GM21529 (cell line): ENCODE results near the gene CD1E.
"Not testable (repeated sequence)": the region's sequence is repeated elsewhere in the genome, so short reads cannot be mapped to it uniquely, and the experiment has no call there.

ENCODE experiments used
- ATAC-seq: cut with Tn5 transposase; IDR thresholded peaks from one replicate; pipeline ENCODE4 v1.9.1; 2021; ENCODE audit not compliant: unreplicated experiment

Gene CD1E

DNA sequence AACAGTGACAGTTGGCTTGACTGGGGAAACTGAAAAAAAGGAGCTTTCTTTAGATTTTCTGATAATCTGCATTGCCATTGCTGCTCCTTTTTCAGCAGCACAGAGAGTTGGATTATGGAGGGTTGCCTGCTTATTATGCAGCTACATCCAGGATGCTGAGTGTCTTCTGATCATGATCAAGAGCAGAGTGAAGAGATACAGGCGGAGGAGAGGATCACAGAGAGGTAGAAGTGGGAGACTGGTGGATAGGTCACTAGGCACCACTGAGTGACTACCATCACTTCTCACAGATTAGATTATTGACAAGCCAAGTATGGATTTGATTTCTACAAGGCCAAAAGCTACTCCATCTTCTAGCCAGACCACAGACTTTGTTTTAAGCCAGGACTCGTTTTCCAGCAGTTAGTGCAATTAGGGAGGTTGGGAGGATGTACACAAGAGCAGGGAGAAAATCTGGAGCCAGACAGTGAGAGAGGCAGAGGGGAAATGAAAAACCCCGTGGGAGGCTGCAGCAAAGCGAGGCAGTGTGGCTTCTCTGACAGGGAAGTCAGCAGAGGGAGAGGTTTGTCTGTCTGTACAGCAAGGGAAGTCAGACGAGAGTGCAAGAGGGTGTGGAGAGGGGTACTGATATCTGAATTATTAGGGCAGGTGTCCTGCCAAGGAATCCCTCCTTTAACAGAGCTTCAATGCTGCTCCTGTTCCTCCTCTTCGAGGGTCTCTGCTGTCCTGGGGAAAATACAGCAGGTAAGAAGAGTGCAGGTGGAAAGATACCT, at the start of gene CD1E:
Gene CD1E (plus strand): TSS at position 592 of the 773 bp plus-strand sequence. CDS start 95 bp downstream, at position 687.
- ATAC-seq = no peak

DNA sequence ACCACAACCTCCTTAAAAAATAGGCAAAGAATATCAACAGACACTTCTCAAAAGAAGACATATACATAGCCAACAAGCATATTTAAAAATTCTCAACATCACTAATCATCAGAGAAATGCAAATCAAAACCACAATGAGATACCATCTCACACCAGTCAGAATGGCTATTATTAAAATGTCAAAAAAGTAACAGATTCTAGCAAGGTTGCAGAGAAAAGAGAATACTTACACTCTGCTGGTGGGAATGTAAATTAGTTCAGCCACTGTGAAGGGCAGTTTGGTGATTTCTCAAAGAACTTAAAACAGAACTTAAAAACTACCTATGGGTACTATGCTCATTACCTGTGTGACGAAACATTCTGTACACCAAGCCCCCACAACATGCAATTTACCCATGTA, 43.1 kb upstream of the CD1E start:
- no peak for ATAC-seq

DNA sequence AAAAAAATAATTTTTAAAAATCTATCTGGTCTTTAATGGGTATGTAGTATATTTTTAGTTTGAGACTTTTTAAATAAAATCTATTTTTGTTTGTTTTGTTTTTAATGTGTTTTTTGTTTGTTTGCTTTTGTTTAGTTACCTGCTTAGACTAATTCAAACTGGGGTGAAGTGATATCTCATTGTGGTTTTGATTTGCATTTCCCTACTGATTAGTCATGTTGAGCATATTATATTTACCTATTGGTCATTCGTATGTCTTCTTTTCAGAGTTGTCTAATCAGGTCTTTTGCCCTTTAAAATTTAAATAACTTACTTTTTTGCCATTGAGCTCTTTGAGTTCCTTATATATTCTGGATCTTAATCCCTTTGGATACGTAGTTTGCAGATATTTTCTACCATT, 42.6 kb upstream of the CD1E start:
- no peak for ATAC-seq

DNA sequence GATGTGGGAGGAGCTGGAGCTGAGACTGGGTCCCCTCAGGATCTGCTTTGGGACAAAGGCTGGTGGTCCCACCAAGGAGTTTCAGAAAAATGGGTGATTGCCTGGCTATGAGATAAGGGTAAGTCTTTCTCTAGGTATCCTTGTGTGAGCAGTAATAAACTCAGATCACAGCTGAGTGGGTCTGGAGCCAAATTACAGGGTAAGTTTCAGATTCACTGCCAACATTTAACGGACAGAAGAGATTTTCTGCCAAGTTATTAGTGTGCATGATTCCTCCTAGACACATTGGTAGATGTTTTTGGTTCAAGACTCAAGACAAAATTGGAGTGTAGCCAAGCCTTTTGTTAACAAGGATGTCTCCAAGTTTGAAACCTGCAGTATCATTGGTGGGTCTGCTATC, 29.8 kb upstream of the CD1E start:
- no peak for ATAC-seq

DNA sequence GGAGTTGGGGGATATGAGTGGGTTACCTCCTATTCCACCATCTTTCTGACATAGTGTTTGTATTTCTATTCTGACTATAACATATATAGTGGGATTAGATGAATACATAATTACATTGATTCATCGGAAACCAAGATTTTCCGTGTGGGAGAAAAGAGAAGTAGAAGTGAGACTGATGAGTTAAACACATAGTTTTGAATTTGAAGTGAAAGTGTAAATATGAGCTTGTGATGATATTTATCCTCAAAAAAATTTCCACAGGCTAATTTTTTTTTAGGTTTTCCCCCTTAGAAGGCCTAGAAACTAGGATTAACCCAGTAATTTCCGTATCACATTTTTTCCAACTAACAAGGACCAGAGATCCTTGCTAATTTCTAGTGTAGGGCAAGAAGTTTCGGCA, 29.3 kb upstream of the CD1E start:
- no peak for ATAC-seq

DNA sequence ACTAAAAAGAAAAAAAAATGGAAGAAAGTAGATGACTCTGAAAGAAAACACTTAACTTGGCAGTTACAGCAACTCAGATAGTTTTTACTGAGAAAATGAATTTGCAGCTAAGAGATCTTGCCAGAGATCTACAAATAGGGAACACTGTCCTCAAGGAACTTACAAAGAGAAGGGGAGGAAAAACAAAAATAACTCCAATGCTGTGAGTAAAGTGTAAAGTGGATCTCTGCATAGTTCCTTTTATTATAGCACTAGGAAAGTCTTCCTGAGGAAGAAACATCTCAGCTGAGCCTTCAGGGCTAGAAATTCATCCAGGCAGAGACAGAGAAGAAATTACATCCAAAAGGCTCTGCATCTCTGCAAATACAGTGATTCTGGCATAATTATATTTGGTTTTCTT, 26.2 kb upstream of the CD1E start:
- no peak for ATAC-seq

DNA sequence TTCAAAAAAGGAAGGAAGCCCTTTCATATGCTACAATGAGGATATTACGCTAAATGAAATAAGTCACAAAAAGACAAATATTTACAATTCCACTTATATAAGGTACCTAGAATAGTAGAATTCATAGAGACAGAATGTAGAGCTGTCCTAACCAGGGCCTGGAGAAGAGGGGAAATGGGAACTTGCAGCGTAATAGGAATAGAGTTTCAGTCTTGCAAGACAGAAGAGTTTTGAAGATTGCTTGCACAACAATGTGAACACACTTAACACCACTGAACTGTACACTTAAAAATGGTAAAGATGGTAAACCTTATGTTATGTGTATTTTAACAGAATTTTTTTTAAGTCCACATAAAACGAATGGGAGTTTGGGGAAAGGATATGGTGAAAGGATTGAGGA, 25.3 kb upstream of the CD1E start:
- no peak for ATAC-seq

DNA sequence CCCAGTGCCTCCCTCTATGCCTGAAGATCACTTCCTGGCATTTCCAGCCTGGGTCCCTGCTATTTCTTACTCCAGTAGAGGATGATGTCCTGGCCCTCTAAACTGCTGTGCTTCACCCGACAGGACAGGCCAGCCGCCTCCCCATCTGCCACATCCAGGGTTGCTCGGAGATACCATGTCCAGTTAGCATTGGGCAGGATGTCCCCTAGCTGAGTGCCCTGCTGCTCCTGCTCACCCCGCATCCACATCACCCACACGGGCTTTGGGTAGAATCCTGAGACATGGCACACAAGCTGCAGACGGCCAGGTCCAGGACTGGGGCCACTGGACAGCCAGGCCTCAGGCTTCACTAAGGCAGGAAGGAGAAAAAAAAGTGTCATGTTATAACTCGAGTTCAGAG, 24.4 kb upstream of the CD1E start:
- no peak for ATAC-seq

DNA sequence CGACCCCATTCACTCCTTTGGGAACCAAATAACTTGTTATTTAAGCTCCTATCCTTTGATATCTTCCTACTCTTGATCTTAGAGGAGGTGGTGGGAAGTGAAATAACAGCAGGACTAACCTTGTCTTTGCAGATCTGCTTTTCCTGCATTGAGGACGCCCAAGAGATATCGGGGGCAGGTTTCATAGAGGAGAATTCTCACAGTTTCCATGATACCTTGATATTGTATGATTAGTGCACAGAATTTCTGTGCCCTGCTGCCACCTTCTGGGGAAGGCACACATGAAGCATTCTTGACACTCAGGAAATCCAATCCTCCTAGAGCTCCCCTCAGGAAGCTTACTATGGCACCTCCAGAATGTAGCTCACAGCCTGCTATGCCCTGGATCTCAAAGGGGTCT, 24.0 kb upstream of the CD1E start:
- ATAC-seq = no peak

DNA sequence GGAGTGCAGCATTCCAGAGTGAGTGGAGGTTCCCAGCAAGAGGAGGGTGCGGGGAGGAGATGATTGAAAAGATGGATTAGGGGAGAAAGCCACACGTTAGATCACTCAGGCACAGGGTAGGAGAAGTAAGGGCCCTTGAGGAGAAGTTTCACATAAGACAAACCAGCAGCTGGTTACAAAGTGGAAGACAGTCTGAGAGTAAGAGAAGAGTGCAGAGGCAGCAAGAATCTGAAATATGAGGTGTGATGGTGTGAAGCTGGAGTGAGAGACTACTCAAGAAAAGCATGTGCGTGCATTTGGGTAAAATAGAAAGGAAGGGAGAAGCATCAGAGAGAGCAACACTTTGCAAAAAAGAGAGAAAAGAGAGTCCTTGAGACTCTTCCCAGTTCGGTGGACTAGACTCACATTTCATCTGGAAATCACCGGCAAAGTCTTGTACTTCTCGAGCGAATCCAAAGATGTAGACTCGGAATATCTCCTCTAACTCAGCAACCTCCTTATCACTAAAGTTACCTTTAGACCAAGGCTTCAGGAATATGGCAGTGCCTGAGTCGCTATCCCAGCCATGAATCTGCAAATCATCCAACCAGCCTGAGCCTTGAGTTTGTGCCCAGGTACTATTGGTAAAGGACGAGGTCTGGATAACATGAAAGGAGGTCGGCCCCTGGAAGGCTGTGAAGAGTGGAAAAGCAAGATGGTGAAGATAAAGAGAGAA, 23.1 kb upstream of the CD1E start:
- ATAC-seq = no peak

DNA sequence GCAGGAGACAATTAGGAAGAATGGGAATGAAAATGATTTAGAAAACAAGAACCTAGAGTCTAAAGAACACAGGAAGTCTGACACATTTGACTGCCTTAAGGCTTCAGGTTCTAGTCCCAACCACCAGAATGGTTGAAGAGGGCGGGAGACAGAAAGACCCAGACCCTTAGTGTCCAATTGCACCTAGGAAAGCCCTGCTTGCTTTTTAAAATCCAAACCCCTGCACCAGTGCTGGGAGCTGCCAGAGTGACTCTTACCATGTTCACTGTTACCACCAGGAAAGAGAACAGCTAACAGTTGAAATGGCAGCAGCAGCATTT, 22.6 kb upstream of the CD1E start:
- ATAC-seq = no peak

DNA sequence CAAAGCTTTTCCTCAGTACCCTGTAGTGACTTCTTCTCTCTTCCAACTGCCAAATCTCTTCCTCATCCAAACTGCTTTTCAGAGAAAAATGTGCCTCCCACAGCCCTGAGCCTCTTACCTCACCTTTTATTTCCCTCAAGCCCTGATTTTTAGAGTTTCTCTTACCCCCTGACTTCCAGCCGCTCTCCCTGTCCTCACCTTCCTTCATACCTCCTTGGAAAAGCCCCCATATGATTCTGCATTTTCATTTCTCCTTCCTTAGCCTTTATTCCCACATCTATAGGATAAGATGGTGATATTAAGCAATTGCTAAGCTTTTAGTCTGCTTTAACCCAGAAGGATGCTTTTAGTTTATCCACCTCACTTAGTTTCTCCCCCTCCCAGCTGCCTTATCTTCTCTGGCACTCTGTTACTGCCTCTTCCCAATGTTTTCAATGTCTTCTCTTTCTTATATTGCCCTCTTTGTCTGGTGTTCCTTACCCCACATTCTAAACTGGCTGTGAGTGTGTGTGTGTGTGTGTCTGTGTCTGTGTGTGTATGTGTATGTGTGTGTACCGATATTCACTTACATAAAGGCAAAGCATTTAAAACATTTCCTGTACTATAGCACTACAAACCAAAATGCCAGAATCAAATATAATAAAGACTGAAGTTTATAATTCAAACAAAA, 22.1 kb upstream of the CD1E start, which contains the start of gene CD1B:
Gene CD1B (minus strand): TSS at position 51 of the 670 bp plus-strand sequence. CDS start 108 bp downstream, outside the sequence.
- no peak for ATAC-seq

DNA sequence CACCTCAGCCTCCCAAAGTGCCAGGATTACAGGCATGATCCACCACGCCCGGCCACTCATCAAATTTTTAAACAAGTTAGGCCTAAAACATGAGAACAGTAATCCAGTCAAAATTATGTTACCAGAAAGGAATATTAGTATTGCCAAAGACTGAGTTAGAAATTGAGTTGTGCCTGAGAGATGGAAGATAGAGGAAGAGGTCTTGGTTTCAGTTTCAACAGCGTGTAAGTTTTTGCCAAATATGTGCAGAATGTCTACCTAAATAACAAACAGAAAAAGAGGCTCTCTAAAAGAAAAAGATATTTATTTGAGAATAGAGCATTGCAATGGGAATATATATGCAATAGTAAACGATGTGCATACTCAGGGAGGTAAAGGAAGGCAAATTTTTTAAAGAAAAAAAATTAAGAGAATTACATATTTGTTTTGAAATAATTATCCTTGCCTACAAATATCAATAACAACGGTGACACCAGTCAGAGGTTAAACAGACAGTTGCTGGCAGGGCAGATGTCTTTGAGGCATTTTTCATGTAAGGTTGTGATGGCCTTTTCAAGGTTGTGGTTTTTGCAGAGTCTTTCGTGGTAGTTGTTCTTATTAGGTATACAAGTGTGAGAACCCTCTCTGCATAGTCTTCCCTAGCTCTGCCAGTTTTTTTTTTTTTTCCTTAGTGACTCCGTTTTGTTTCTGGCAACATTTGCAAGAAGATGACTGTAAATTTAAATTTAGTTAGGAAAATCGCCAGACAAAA, 20.1 kb upstream of the CD1E start:
- no peak for ATAC-seq

DNA sequence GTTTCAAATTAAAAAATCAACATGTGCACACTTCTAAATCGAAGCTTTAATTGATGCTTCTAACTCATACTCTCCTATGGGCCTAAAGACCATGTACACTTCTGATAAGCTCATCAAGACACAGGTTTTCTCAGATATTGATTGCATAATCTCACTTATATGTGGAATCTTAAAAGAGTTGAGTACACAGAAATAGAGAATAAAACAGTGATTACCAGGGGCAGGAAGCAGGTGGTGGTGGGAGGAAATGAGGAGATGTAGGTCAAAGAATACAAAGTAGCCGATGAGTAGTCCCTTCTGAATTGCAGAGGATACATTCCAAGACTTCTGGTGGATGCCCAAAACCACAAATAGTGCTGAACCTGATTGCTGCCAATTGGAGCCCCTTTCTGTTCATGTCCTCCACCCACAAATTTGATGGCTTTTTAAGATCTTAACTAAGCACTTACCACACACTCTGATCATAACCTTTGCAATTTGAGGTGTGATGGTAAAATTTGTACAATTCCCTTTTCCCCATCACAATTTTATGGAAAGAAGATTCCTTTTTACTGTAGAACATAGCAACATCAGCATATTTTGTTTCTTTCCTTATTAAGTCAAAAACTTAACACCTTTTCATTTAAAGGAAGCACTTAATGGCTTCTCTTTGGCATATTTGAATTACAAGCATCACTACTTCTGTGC, 19.0 kb upstream of the CD1E start:
- no peak for ATAC-seq

DNA sequence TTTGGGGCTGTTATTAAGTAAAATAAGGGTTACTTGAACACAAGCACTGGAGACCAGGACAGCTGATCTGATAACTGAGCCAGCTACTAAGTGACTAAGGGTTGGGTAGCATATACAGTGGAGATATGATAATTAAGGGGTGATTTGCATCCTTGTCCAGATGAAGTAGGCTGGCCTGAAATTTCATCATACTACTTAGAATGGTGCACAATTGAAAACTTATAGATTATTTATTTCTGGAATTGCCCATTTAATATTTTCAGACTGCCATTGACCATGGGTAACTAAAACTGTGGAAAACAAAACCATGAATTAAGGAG, 18.5 kb upstream of the CD1E start:
- no peak for ATAC-seq

DNA sequence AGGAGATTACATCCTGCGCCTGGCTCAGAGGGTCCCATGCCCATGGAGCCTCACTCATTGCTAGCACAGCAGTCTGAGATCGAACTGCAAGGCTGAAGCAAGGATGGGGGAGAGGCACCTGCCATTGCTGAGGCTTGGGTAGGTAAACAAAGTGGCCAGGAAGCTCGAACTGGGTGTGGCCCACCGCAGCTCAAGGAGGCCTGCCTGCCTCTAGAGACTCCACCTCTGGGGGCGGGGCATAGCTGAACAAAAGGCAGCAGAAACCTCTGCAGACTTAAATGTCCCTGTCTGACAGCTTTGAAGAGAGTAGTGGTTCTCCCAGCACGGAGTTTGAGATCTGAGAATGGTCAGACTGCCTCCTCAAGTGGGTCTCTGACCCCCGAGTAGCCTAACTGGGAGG, 17.3 kb upstream of the CD1E start:
- ATAC-seq = not testable (repeated sequence)

DNA sequence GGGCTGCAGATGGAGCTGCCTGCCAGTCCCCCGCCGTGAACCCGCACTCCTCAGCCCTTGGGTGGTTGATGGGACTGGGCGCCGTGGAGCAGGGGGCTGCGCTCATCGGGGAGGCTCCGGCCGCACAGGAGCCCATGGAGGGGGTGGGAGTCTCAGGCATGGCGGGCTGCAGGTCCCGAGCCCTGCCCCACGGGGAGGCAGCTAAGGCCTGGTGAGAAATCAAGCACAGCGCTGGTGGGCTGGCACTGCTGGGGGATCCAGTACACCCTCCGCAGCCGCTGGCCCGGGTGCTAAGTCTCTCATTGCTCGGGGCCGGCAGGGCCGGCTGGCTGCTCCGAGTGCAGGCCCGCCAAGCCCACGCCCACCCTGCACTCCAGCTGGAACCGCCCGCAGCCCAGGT, 4.7 kb upstream of the CD1E start:
- ATAC-seq = not testable (repeated sequence)

DNA sequence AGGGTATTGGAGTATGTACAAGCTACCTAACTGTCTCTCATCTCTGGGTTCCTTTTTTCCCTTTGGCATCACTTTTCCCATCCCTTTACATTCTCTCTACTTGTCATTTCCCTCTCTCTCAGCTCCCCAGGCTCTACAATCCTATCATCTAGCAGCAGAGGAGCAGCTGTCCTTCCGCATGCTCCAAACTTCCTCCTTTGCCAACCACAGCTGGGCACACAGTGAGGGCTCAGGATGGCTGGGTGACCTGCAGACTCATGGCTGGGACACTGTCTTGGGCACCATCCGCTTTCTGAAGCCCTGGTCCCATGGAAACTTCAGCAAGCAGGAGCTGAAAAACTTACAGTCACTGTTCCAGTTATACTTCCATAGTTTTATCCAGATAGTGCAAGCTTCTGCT, 561 bp downstream of the CD1E start:
- ATAC-seq = no peak

DNA sequence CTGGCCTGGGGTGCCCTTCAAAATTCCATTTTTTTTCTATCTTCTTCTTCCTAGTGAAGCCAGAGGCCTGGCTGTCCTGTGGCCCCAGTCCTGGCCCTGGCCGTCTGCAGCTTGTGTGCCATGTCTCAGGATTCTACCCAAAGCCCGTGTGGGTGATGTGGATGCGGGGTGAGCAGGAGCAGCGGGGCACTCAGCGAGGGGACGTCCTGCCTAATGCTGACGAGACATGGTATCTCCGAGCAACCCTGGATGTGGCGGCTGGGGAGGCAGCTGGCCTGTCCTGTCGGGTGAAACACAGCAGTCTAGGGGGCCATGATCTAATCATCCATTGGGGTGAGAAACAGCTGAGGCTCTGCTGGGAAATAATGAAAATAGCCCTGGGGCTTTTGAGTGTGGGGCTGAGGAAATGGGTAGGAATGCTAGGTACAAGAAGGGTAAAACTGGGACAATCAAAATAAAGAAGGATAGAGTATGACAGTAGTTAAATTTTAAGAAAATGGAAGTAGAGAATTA, 2.1 kb downstream of the CD1E start:
- no peak for ATAC-seq

DNA sequence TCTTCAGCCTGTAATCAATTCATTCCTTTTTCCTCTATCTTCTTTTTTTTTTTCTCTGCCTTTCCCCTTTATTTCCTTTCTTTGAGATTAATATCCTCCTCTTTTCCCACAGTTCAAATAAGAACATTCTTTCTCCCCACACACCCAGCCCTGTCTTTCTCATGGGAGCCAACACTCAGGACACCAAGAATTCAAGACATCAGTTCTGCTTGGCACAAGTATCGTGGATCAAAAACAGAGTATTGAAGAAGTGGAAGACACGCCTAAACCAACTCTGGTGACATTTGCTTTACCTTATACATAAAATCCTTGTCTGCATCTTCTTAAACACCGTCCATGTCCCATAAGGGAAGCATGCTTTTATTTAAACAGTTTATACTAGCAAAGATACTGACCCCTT, 2.9 kb downstream of the CD1E start:
- no peak for ATAC-seq

DNA sequence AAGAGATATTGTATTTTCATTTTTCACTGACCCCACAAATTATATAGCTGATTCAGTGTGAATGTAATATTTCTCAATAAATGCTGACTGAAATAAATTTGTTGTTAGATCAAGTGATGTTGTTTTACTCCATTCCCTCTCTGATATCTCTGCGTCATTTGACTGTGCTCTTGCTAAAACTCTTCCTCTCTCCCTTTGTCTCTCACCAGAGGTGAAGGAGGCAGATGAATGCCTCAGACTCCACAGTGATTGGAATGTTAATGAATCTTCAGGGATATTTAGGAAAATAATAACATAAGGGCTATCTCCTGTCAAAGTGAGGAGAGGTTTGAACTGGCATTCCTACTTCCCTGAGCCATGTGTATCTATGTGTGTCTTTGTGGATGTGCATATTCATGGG, 3.7 kb downstream of the CD1E start:
- ATAC-seq = no peak
